HCT116 (cell line): ENCODE data around the gene DYNLRB1. TPM values are rescaled to one million over a fixed set of nuclear protein-coding genes. Genes with fewer than 3 reads are reported as not detected.

Experiments
- ATAC-seq: fragments of 200-7000 bp; cut with Tn5 transposase; 2 replicates; pipeline ENCODE4 v1.9.1; 2020; ENCODE audit warnings: mild to moderate bottlenecking, moderate library complexity
- BruUV-seq: library from RNA; stranded (reverse); fragments of 400-500 nt; replicated peaks from 2 replicates; lab custom pipeline; 2021; lab: Mats Ljungman, UMichigan
- CTCF ChIA-PET: fragments of 300-600 bp; sonication (Branson Sonifier 250); formaldehyde crosslinking; loops from one replicate; lab custom pipeline; 2021; ENCODE audit warnings: antibody characterized with exemption; lab: Charles Lee
- POLR2A ChIA-PET: fragments of 300-600, 350-600 bp; sonication (Branson Sonifier 250); formaldehyde crosslinking; loops from one replicate; lab custom pipeline; 2021; ENCODE audit warnings: antibody characterized with exemption; lab: Charles Lee
- RAD21 ChIA-PET, 2 experiments: fragments of 300-600 bp; sonication (Branson Sonifier 250); formaldehyde crosslinking; loops; one replicate each; lab custom pipeline; 2023; ENCODE audit warnings: low total read pairs in 2 of 2; ENCODE audit not compliant: uncharacterized antibody in 2 of 2, unreplicated experiment in 2 of 2, low non-redundant PET in 1 of 2; lab: Charles Lee
- DNase-seq: peaks from one replicate; pipeline ENCODE4 v3.0.0-alpha.2; 2010; ENCODE audit warnings: low read depth, low spot score
- H2AFZ ChIP-seq: fragments of 200-600 bp; shearing (Covaris generic), sonication (generic); 2 replicates; pipeline ENCODE4 v1.6.1; 2017; ENCODE audit warnings: low read depth, mixed run types, mixed read lengths, antibody characterized with exemption, low read length; ENCODE audit not compliant: poor library complexity, severe bottlenecking
- H3K27ac ChIP-seq: 2 replicates; pipeline ENCODE4 v1.5.1; 2012; ENCODE audit warnings: low read depth, low read length
- H3K27me3 ChIP-seq: fragments of 200-600 bp; sonication (generic); 2 replicates; pipeline ENCODE4 v1.6.1; 2016; ENCODE audit warnings: mixed run types, low read length, mixed read lengths; ENCODE audit not compliant: insufficient read depth
- H3K36me3 ChIP-seq, 2 experiments: fragments of 200-500 bp in 1 of 2; fragments of 200-600 bp in 1 of 2; sonication (Bioruptor generic) in 1 of 2; sonication (generic) in 1 of 2; 2 replicates each; pipeline versions ENCODE4 v1.5.1 to v1.6.1; 2014 to 2016; ENCODE audit warnings: low read length in 2 of 2, inconsistent platforms in 1 of 2, mixed read lengths in 1 of 2, mixed run types in 1 of 2; ENCODE audit not compliant: insufficient read depth in 2 of 2, control insufficient read depth in 1 of 2
- H3K4me1 ChIP-seq, 2 experiments: fragments of 200-600 bp in 1 of 2; sonication (generic) in 1 of 2; 2 replicates each; pipeline versions ENCODE4 v1.5.1 to v1.6.1; 2012 to 2017; ENCODE audit warnings: low read length in 2 of 2, inconsistent platforms in 1 of 2, mild to moderate bottlenecking in 1 of 2, mixed read lengths in 1 of 2, mixed run types in 1 of 2, moderate library complexity in 1 of 2; ENCODE audit not compliant: insufficient read depth in 2 of 2, control insufficient read depth in 1 of 2
- H3K4me2 ChIP-seq: fragments of 200-600 bp; sonication (generic); 2 replicates; pipeline ENCODE4 v1.6.1; 2017; ENCODE audit warnings: mixed run types, low read length, mixed read lengths
- H3K4me3 ChIP-seq, 2 experiments: fragments of 200-600 bp in 1 of 2; sonication (generic) in 1 of 2; replicated peaks in 1 of 2; 2 replicates each; pipeline ENCODE4 v1.5.1; 2011 to 2016; ENCODE audit warnings: low read length in 2 of 2, control low read depth in 1 of 2, low read depth in 1 of 2, mild to moderate bottlenecking in 1 of 2, mixed read lengths in 1 of 2, mixed run types in 1 of 2
- H3K79me2 ChIP-seq: fragments of 200-600 bp; sonication (generic); 2 replicates; pipeline ENCODE4 v1.6.1; 2017; ENCODE audit warnings: mild to moderate bottlenecking, mixed run types, low read length, moderate library complexity, mixed read lengths; ENCODE audit not compliant: insufficient read depth
- H3K9ac ChIP-seq: fragments of 200-600 bp; sonication (generic); 2 replicates; pipeline ENCODE4 v1.6.1; 2016; ENCODE audit warnings: low read length, mixed read lengths
- H3K9me2 ChIP-seq: fragments of 200-600 bp; sonication (generic), shearing (Covaris generic); 2 replicates; pipeline ENCODE4 v1.6.1; 2017; ENCODE audit warnings: mixed run types, mild to moderate bottlenecking, moderate library complexity; ENCODE audit not compliant: insufficient read depth
- H3K9me3 ChIP-seq, 2 experiments: fragments of 200-500 bp in 1 of 2; fragments of 200-600 bp in 1 of 2; sonication (Bioruptor generic) in 1 of 2; sonication (generic) in 1 of 2; 2 replicates each; pipeline ENCODE4 v1.6.1; 2014 to 2017; ENCODE audit warnings: low read length in 2 of 2, mixed read lengths in 2 of 2, inconsistent platforms in 1 of 2, low read depth in 1 of 2, mild to moderate bottlenecking in 1 of 2, mixed run types in 1 of 2, moderate library complexity in 1 of 2; ENCODE audit not compliant: control insufficient read depth in 1 of 2, insufficient read depth in 1 of 2
- H4K20me1 ChIP-seq: fragments of 200-600 bp; sonication (generic), shearing (Covaris generic); 2 replicates; pipeline ENCODE4 v1.6.1; 2017; ENCODE audit warnings: mixed run types, mild to moderate bottlenecking, moderate library complexity; ENCODE audit not compliant: insufficient read depth
- CEBPB ChIP-seq: IDR thresholded peaks from 2 replicates; pipeline ENCODE4 v1.6.1; 2012; ENCODE audit warnings: low read depth
- ELF1 ChIP-seq: IDR thresholded peaks from 2 replicates; pipeline ENCODE4 v1.6.1; 2012; ENCODE audit warnings: low read depth, borderline replicate concordance
- JUND ChIP-seq: IDR thresholded peaks from 2 replicates; pipeline ENCODE4 v1.6.1; 2012
- RAD21 ChIP-seq: IDR thresholded peaks from 2 replicates; pipeline ENCODE4 v1.6.1; 2012; ENCODE audit warnings: low read depth, mild to moderate bottlenecking
- TCF7L2 ChIP-seq: IDR thresholded peaks from 2 replicates; pipeline ENCODE4 v1.7.0; 2011; ENCODE audit warnings: borderline replicate concordance, inconsistent platforms; ENCODE audit not compliant: insufficient read depth, insufficient read length; ENCODE audit errors: extremely low read depth
- intact Hi-C: fragments of 100-400 bp; cut with micrococcal nuclease; formaldehyde crosslinking; loops from 2 replicates; pipeline ENCODE4 v1.10.0; 2022
- total RNA-seq: library from RNA; stranded (reverse); gene quantifications from one replicate; pipeline ENCODE4 v1.2.1, GENCODE V29; 2021; ENCODE audit not compliant: unreplicated experiment
- TF ChIP-seq, protein P1 (sequence below): IDR thresholded peaks from 2 replicates; pipeline ENCODE4 v1.6.1; 2012; ENCODE audit warnings: low read depth
- TF ChIP-seq, protein P2 (sequence below), 3 experiments: fragments of 200-600 bp in 1 of 3; sonication (generic) in 1 of 3; IDR thresholded peaks in 2 of 3; conservative IDR thresholded peaks in 1 of 3; 2 replicates each; pipeline ENCODE4 v1.5.1; 2012 to 2017; ENCODE audit warnings: low read depth in 2 of 3, low read length in 2 of 3, antibody characterized with exemption in 1 of 3, borderline replicate concordance in 1 of 3, control low read depth in 1 of 3, mild to moderate bottlenecking in 1 of 3, mixed read lengths in 1 of 3, mixed run types in 1 of 3, moderate library complexity in 1 of 3; ENCODE audit not compliant: insufficient read depth in 1 of 3

Gene DYNLRB1
- total RNA-seq, 1 experiment from 2014 or later, result 106 TPM

DNA sequence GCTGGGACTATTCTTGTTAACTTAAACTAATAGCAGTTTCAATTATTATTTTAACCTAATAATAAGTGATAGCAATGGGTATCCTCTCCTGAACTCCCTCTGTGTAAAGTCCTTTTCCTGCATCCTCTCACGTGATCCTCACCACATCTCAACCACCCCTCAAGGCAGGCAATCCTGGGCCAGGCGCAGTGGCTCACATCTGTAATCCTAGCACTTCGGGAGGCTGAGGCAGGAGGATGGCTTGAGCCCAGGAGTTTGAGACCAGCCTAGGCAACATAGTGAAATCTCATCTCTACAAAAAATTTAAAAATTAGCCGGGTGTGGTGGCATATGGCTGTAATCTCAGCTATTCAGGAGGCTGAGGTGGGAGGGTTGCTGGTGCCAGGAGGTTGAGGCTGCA lies 66.0 kb downstream of the DYNLRB1 start:
- no peak for DNase-seq
- intact Hi-C loops, result no loop called here
- ATAC-seq, result no peak
- Histone ChIP-seq H3K4me3 (no peak overlapping the region), H3K9me3 (no peaks in the 10 kb centered on the region), H3K9ac (no peak overlapping the region), H3K9me2 (no peaks in the 10 kb centered on the region), H2AFZ (no peak overlapping the region), H3K36me3 (no peaks in the 10 kb centered on the region), H3K27me3 (no peaks in the 10 kb centered on the region)
- no TSS peak for BruUV-seq
- RAD21 ChIA-PET, result no interaction called here
- TF ChIP-seq RAD21 (no peak), CEBPB (no peak), TCF7L2 (no peak)
- TF ChIP-seq, protein P1, sequence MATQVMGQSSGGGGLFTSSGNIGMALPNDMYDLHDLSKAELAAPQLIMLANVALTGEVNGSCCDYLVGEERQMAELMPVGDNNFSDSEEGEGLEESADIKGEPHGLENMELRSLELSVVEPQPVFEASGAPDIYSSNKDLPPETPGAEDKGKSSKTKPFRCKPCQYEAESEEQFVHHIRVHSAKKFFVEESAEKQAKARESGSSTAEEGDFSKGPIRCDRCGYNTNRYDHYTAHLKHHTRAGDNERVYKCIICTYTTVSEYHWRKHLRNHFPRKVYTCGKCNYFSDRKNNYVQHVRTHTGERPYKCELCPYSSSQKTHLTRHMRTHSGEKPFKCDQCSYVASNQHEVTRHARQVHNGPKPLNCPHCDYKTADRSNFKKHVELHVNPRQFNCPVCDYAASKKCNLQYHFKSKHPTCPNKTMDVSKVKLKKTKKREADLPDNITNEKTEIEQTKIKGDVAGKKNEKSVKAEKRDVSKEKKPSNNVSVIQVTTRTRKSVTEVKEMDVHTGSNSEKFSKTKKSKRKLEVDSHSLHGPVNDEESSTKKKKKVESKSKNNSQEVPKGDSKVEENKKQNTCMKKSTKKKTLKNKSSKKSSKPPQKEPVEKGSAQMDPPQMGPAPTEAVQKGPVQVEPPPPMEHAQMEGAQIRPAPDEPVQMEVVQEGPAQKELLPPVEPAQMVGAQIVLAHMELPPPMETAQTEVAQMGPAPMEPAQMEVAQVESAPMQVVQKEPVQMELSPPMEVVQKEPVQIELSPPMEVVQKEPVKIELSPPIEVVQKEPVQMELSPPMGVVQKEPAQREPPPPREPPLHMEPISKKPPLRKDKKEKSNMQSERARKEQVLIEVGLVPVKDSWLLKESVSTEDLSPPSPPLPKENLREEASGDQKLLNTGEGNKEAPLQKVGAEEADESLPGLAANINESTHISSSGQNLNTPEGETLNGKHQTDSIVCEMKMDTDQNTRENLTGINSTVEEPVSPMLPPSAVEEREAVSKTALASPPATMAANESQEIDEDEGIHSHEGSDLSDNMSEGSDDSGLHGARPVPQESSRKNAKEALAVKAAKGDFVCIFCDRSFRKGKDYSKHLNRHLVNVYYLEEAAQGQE, result no peak
- TF ChIP-seq, all 23 proteins: peak for 0
- POLR2A ChIA-PET, result no interaction called here
- Histone ChIP-seq H3K27ac (no peak overlapping the region), H3K79me2 (no peaks in the 10 kb centered on the region), H4K20me1 (no peaks in the 10 kb centered on the region), H3K4me1 (peaks cover 0 to 31% of the 10 kb centered on the region in 2 experiments; a peak in 2 of 4 replicates), H3K4me2 (no peak overlapping the region)
- CTCF ChIA-PET, result interaction anchor here (1.6 kb wide), 1 partner anchor 187 kb away, joined by 4 read pairs; no protein-coding TSS in a partner anchor

DNA sequence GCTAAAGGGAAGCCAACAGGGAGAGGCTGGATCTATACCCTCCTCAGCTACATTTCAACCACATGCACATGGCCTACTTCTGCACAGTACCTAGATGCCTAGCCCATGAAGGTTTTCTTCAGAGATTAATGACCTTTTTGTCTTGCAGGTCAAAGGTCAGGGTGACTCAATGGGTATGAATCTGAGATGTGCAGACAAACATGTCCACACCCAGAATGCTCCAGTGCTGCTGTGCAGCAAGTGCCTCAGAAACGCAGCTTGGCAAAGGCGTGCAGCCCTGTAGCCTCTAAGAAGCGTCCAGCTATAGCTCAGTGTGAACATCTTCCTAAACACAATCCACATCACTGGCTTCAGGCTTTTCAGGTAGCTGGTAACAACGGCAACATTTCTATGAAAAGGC lies 66.7 kb downstream of the DYNLRB1 start:
- ChIA-PET POLR2A (no interaction called here), RAD21 (interaction anchor here in 1 of 2 experiments (0.6 kb wide), 1 partner anchor 23 kb away, joined by 6 read pairs; no protein-coding TSS in a partner anchor), CTCF (interaction anchor here (1.6 kb wide), 1 partner anchor 187 kb away, joined by 4 read pairs; no protein-coding TSS in a partner anchor)
- no peak overlapping the region for H3K4me3 ChIP-seq
- peaks cover 0 to 31% of the 10 kb centered on the region in 2 experiments; a peak in 2 of 4 replicates for H3K4me1 ChIP-seq
- DNase-seq (no peak), ATAC-seq (peak; percentile 43; the same call in 1 of the 2 replicates)
- no peaks in the 10 kb centered on the region for H3K36me3 ChIP-seq
- H3K9me2 ChIP-seq, result no peaks in the 10 kb centered on the region
- peak overlapping the region; percentile 37; the same call in 1 of the 2 replicates for H3K4me2 ChIP-seq
- intact Hi-C loops, result no loop called here
- no peak overlapping the region for H2AFZ ChIP-seq
- H3K27me3 ChIP-seq, result no peaks in the 10 kb centered on the region
- no peaks in the 10 kb centered on the region for H3K79me2 ChIP-seq
- TF ChIP-seq ELF1, result no peak
- TF ChIP-seq, protein P2, sequence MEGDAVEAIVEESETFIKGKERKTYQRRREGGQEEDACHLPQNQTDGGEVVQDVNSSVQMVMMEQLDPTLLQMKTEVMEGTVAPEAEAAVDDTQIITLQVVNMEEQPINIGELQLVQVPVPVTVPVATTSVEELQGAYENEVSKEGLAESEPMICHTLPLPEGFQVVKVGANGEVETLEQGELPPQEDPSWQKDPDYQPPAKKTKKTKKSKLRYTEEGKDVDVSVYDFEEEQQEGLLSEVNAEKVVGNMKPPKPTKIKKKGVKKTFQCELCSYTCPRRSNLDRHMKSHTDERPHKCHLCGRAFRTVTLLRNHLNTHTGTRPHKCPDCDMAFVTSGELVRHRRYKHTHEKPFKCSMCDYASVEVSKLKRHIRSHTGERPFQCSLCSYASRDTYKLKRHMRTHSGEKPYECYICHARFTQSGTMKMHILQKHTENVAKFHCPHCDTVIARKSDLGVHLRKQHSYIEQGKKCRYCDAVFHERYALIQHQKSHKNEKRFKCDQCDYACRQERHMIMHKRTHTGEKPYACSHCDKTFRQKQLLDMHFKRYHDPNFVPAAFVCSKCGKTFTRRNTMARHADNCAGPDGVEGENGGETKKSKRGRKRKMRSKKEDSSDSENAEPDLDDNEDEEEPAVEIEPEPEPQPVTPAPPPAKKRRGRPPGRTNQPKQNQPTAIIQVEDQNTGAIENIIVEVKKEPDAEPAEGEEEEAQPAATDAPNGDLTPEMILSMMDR (IDR thresholded peaks at IDR 0.05 in 2 of 3, conservative IDR thresholded peaks at IDR 0.05 in 1 of 3; ENCODE audit: borderline replicate concordance in 1 of 3, insufficient read depth in 1 of 3, low read depth in 2 of 3, low read length in 2 of 3), result no peak
- TF ChIP-seq JUND, result no peak
- no peaks in the 10 kb centered on the region for H4K20me1 ChIP-seq
- H3K9ac ChIP-seq, result no peak overlapping the region
- no TSS peak for BruUV-seq
- H3K27ac ChIP-seq, result no peak overlapping the region
- no peaks in the 10 kb centered on the region for H3K9me3 ChIP-seq
